ENCODE results near the gene AGMO. TPM values are rescaled to one million over a fixed set of nuclear protein-coding genes. Genes with fewer than 3 reads are reported as not detected.

The AGMO gene
- polyA plus RNA-seq, 3 donors, result not detected

GRCh38 chr7:15168489-15168888 lies 393.3 kb downstream of the AGMO start:
- 71% methylated on average over 2 of the region's 4 CpGs for WGBS (ENCODE audit: insufficient coverage)
- Mint-ChIP-seq H3K4me3 (no peak overlapping the region), H3K27me3 (ENCODE audit: low read depth in 3 of 3) (peaks cover 0 to 3% (median 0%) of the 10 kb centered on the region in 3 donors), H3K36me3 (no peaks in the 10 kb centered on the region), H3K9me3 (peaks cover 0 to 4% (median 0%) of the 10 kb centered on the region in 7 donors), H3K4me1 (no peaks in the 10 kb centered on the region), H3K27ac (no peak overlapping the region)
- Histone ChIP-seq H3K27ac (ENCODE audit: low read depth in 1 of 2, low read length in 2 of 2) (no peak overlapping the region), H3K36me3 (replicated peaks in 1 of 2; ENCODE audit: control insufficient read depth in 1 of 2, insufficient read depth in 2 of 2, low read length in 2 of 2) (no peaks in the 10 kb centered on the region), H3K9me3 (replicated peaks in 1 of 2; ENCODE audit: control insufficient read depth in 1 of 2, insufficient read depth in 1 of 2, low read length in 2 of 2) (no peaks in the 10 kb centered on the region), H3K27me3 (ENCODE audit: control insufficient read depth in 2 of 2, insufficient read depth in 2 of 2, low read length in 2 of 2) (no peaks in the 10 kb centered on the region), H2AFZ (ENCODE audit: insufficient read depth, low read depth, low read length, poor library complexity, severe bottlenecking) (no peak overlapping the region), H4K20me1 (ENCODE audit: insufficient read depth, low read length) (no peaks in the 10 kb centered on the region), H3K79me2 (ENCODE audit: insufficient read depth, low read length) (no peaks in the 10 kb centered on the region), H3K4me2 (replicated peaks; ENCODE audit: extremely low read depth, low read length, poor library complexity, severe bottlenecking) (no peak overlapping the region), H3K9ac (ENCODE audit: insufficient read depth, low read length, poor library complexity, severe bottlenecking) (no peak overlapping the region), H3K4me1 (ENCODE audit: control insufficient read depth in 1 of 2, insufficient read depth in 2 of 2, low read length in 2 of 2) (no peaks in the 10 kb centered on the region), H3K4me3 (replicated peaks in 1 of 3; ENCODE audit: low read depth in 2 of 3, low read length in 3 of 3) (no peak overlapping the region)
- TF ChIP-seq CTCF (IDR thresholded peaks at IDR 0.05), result no peak
- intact Hi-C loops (cut with micrococcal nuclease), result no loop called here
- no peak for DNase-seq

GRCh38 chr7:15167912-15168311 lies 393.9 kb downstream of the AGMO start:
- Histone ChIP-seq H3K9me3 (replicated peaks in 1 of 2; ENCODE audit: control insufficient read depth in 1 of 2, insufficient read depth in 1 of 2, low read length in 2 of 2) (no peaks in the 10 kb centered on the region), H3K79me2 (ENCODE audit: insufficient read depth, low read length) (no peaks in the 10 kb centered on the region), H3K9ac (ENCODE audit: insufficient read depth, low read length, poor library complexity, severe bottlenecking) (no peak overlapping the region), H3K4me2 (replicated peaks; ENCODE audit: extremely low read depth, low read length, poor library complexity, severe bottlenecking) (no peak overlapping the region), H3K27me3 (ENCODE audit: control insufficient read depth in 2 of 2, insufficient read depth in 2 of 2, low read length in 2 of 2) (no peaks in the 10 kb centered on the region), H2AFZ (ENCODE audit: insufficient read depth, low read depth, low read length, poor library complexity, severe bottlenecking) (no peak overlapping the region), H4K20me1 (ENCODE audit: insufficient read depth, low read length) (no peaks in the 10 kb centered on the region), H3K4me1 (ENCODE audit: control insufficient read depth in 1 of 2, insufficient read depth in 2 of 2, low read length in 2 of 2) (no peaks in the 10 kb centered on the region), H3K27ac (ENCODE audit: low read depth in 1 of 2, low read length in 2 of 2) (no peak overlapping the region), H3K4me3 (replicated peaks in 1 of 3; ENCODE audit: low read depth in 2 of 3, low read length in 3 of 3) (no peak overlapping the region), H3K36me3 (replicated peaks in 1 of 2; ENCODE audit: control insufficient read depth in 1 of 2, insufficient read depth in 2 of 2, low read length in 2 of 2) (no peaks in the 10 kb centered on the region)
- WGBS (ENCODE audit: insufficient coverage), result 75% methylated on average over 1 of the region's 3 CpGs
- Mint-ChIP-seq H3K4me3 (no peak overlapping the region), H3K36me3 (no peaks in the 10 kb centered on the region), H3K27me3 (ENCODE audit: low read depth in 3 of 3) (peaks cover 0 to 3% (median 0%) of the 10 kb centered on the region in 3 donors), H3K9me3 (peaks cover 0 to 4% (median 0%) of the 10 kb centered on the region in 7 donors), H3K4me1 (no peaks in the 10 kb centered on the region), H3K27ac (no peak overlapping the region)
- DNase-seq, result no peak
- no peak for TF ChIP-seq CTCF (IDR thresholded peaks at IDR 0.05)
- intact Hi-C loops (cut with micrococcal nuclease), result no loop called here
